ENCODE results near the gene COL21A1.

- no peak for TF ChIP-seq CTCF (tag by site-specific recombination; IDR thresholded peaks at IDR 0.05)
- TF ChIP-seq ZNF155 (tag by site-specific recombination; IDR thresholded peaks at IDR 0.05) = no peak
- TF ChIP-seq ZNF701 (tag by site-specific recombination; IDR thresholded peaks at IDR 0.05) = no peak
Measured at GRCh38 chr6:56047931-56048540, 199.3 kb downstream of the COL21A1 start.

All from HEK293 (cell line).